Measurements from ENCODE around the gene IQCB1.
"Not testable (repeated sequence)": the region's sequence is repeated elsewhere in the genome, so short reads cannot be mapped to it uniquely, and the experiment has no call there.

The IQCB1 gene

DNA sequence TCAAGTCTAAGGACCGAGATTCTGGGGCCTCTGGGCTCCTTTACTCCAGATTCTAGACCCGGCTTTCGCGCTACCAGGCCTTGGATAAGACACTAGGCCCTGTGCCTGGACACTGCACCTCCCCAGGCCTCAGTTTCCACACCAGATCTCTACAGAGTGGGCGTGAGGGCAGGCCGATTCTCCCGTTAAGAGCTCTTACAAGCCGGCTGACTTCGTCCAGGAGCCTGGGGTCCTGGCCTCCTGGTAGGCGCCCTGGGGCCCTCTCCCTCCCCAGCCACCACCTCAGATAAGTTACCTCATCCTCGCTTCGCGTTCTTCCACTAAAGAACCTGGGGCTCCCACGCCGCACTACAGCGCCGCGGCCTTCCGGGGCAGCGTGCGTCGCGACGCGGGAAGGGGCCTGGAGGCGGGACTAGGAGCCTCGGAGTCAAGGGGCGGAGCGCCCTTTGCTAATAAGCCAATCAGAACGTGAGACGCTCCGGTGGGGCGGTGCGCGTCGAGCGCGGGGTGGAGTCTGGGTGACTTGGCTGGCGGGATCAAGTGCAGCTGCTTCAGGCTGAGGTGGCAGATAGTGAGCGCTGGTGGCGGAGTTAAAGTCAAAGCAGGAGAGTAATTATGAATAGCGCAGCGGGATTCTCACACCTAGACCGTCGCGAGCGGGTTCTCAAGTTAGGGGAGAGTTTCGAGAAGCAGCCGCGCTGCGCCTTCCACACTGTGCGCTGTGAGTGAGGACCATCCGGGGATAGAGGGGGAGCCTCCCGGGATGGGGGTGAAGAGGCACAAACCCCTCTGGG is at the start of gene IQCB1, which contains the start of gene EAF2:
TSS of gene IQCB1 (minus strand) at position 390 of the 794 bp plus-strand sequence. CDS start 6,100 bp downstream, outside the sequence.
TSS of gene EAF2 (plus strand) at position 539 of the 794 bp plus-strand sequence. CDS start at position 616, 77 bp downstream.
- peaks cover 30 to 47% of the 10 kb centered on the region in 2 donors for H3K36me3 Mint-ChIP-seq
- H3K9me3 Mint-ChIP-seq: no peaks in the 10 kb centered on the region
- H3K27ac Mint-ChIP-seq: peak within 1 kb of the TSS; percentile 97
- H3K4me3 Mint-ChIP-seq: peak within 1 kb of the TSS; percentile 88 to 96
- H3K27me3 Mint-ChIP-seq: no peaks in the 10 kb centered on the region
- peaks cover 12 to 51% of the 10 kb centered on the region in 2 donors for H3K4me1 Mint-ChIP-seq
- ATAC-seq (replicated peaks) (peak; percentile 98 to 99), DNase-seq (peak; percentile 97)

- ATAC-seq (replicated peaks) (no peak), DNase-seq (no peak)
- H3K4me3 Mint-ChIP-seq: no peak overlapping the region
- peaks cover 36 to 41% of the 10 kb centered on the region in 2 donors for H3K36me3 Mint-ChIP-seq
- H3K4me1 Mint-ChIP-seq: peaks cover 12 to 36% of the 10 kb centered on the region in 2 donors
- no peaks in the 10 kb centered on the region for H3K9me3 Mint-ChIP-seq
- H3K27ac Mint-ChIP-seq: no peak overlapping the region
- no peaks in the 10 kb centered on the region for H3K27me3 Mint-ChIP-seq
Observed at GRCh38 chr3:121883507-121883906, 48.6 kb upstream of the IQCB1 start.

GRCh38 chr3:121878411-121878810 is 43.6 kb upstream of the IQCB1 start:
- no peaks in the 10 kb centered on the region for H3K9me3 Mint-ChIP-seq
- ATAC-seq (replicated peaks): no peak
- DNase-seq: no peak
- peaks cover 19 to 54% of the 10 kb centered on the region in 2 donors for H3K4me1 Mint-ChIP-seq
- H3K4me3 Mint-ChIP-seq: no peak overlapping the region
- H3K36me3 Mint-ChIP-seq: peaks cover 41 to 57% of the 10 kb centered on the region in 2 donors
- no peaks in the 10 kb centered on the region for H3K27me3 Mint-ChIP-seq
- peak overlapping the region; percentile 28 for H3K27ac Mint-ChIP-seq

DNA sequence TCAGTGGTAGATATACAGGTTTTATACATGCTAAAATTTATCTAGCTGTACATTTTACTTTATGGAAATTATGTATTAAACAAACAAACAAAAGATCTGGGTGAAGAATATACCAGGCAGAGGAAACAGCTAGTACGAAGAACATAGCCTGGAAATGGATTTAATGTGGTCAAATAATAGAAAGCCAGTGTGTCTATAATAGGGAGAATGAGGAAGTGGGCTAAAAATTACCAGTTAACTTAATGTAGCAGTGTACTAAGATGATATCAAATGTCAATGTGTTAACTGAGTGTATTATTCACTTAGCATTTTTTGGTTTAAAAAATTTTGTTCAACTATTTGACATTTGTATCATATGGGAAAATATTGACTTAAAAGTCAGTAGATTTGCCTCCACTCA is 36.6 kb upstream of the IQCB1 start:
- ATAC-seq (replicated peaks) (peak; percentile 75), DNase-seq (no peak)
- Mint-ChIP-seq H3K4me1 (peaks cover 44 to 77% of the 10 kb centered on the region in 2 donors), H3K36me3 (peaks cover 54 to 70% of the 10 kb centered on the region in 2 donors), H3K27ac (no peak overlapping the region), H3K9me3 (no peaks in the 10 kb centered on the region), H3K4me3 (no peak overlapping the region), H3K27me3 (no peaks in the 10 kb centered on the region)

DNA sequence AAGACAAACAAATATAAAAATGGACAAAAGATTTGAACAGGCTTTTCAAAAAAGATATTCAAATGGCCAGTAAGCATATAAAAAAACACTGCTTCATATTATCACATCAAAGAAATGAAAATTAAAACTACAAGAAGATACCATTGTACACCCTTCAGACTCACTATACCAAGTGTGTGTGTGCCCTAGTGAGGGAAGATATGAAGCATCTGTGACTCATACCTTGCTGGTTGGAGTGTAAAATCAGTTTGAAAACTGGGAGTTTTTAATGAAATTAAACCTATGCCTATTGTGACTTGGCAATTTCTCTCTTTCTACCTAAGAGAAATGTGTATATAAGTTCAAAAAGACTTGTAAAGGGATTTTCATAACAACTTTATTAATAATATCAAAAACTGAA is 35.9 kb upstream of the IQCB1 start:
- Mint-ChIP-seq H3K27me3 (no peaks in the 10 kb centered on the region), H3K4me1 (peaks cover 42 to 76% of the 10 kb centered on the region in 2 donors), H3K36me3 (peaks cover 56 to 74% of the 10 kb centered on the region in 2 donors), H3K4me3 (no peak overlapping the region), H3K9me3 (no peaks in the 10 kb centered on the region), H3K27ac (no peak overlapping the region)
- no peak for ATAC-seq (replicated peaks)
- no peak for DNase-seq

DNA sequence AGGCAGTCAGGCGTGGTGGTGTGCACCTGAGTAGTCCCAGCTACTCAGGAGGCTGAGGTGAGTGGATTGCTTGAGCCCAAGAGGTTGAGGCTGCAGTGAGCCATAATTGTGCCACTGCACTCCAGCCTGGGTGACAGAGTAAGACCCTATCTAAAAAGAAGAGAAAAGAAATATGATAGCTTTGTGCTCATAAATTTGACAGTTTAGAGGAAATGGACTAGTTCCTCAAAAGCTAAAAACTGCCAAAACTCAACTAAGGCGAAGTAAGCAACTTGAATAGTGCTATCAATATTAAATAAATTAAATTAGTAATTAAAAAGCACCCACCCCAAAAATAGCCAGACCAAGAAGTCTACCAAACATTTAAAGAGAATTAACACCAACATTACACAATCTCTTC is 34.9 kb upstream of the IQCB1 start:
- Mint-ChIP-seq H3K27ac (no peak overlapping the region), H3K4me1 (peaks cover 36 to 68% of the 10 kb centered on the region in 2 donors), H3K36me3 (peaks cover 50 to 64% of the 10 kb centered on the region in 2 donors), H3K27me3 (no peaks in the 10 kb centered on the region), H3K9me3 (no peaks in the 10 kb centered on the region), H3K4me3 (no peak overlapping the region)
- peak in 1 of 2 donors; percentile 31 for ATAC-seq (replicated peaks)
- DNase-seq: no peak

DNA sequence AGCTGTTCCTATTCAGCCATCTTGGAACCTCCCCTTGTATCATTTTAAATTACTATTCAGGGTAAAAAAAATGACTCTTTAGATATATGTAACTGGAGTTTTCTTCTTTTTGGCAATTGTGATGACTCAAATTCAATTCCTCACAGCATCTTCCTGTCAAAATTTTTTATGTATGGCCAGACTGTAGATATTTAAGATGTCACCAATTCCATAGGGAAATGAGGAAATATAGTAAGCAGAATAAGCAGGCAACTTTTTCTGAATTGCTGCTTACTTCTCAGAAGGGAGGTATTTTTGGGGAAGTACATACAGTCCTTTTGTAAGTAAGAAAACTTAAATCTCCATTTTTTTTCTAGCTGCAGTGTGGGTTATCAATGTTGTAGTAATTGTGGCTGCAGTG is 28.9 kb upstream of the IQCB1 start:
- Mint-ChIP-seq H3K4me1 (peaks cover 30 to 78% of the 10 kb centered on the region in 2 donors), H3K9me3 (peaks cover 0 to 3% of the 10 kb centered on the region in 2 donors), H3K36me3 (peaks cover 75 to 82% of the 10 kb centered on the region in 2 donors), H3K27me3 (no peaks in the 10 kb centered on the region), H3K4me3 (no peak overlapping the region), H3K27ac (no peak overlapping the region)
- no peak for DNase-seq
- ATAC-seq (replicated peaks): no peak

DNA sequence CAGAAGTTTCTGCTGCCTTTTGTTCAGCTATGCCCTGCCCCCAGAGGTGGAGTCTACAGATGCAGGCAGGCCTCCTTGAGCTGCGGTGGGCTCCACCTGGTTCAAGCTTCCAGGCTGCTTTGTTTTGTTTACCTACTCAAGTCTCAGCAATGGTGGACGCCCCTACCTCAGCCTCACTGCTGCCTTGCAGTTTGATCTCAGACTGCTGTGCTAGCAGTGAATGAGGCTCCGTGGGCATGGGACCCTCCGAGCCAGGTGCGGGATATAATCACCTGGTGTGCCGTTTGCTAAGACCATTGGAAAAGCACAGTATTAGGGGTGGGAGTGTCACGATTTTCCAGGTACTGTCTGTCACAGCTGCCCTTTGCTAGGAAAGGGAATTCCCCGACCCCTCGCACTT is 28.4 kb upstream of the IQCB1 start:
- not testable (repeated sequence) for ATAC-seq (replicated peaks); H3K4me3 Mint-ChIP-seq; H3K27ac Mint-ChIP-seq; H3K9me3 Mint-ChIP-seq; DNase-seq; H3K27me3 Mint-ChIP-seq
- Mint-ChIP-seq H3K4me1 (peaks cover 29 to 78% of the 10 kb centered on the region in 2 donors), H3K36me3 (peaks cover 76 to 82% of the 10 kb centered on the region in 2 donors)

- H3K4me1 Mint-ChIP-seq: peaks cover 28 to 57% of the 10 kb centered on the region in 2 donors
- not testable (repeated sequence) for H3K27me3 Mint-ChIP-seq; ATAC-seq (replicated peaks); H3K4me3 Mint-ChIP-seq; H3K27ac Mint-ChIP-seq; H3K9me3 Mint-ChIP-seq; DNase-seq
- peaks cover 64 to 67% of the 10 kb centered on the region in 2 donors for H3K36me3 Mint-ChIP-seq
Observed at GRCh38 chr3:121857778-121858177, 22.9 kb upstream of the IQCB1 start.

- ATAC-seq (replicated peaks): peak in 1 of 2 donors; percentile 51
- H3K27ac Mint-ChIP-seq: peak overlapping the region; percentile 40
Observed at GRCh38 chr3:121855555-121855954, 20.7 kb upstream of the IQCB1 start.

DNA sequence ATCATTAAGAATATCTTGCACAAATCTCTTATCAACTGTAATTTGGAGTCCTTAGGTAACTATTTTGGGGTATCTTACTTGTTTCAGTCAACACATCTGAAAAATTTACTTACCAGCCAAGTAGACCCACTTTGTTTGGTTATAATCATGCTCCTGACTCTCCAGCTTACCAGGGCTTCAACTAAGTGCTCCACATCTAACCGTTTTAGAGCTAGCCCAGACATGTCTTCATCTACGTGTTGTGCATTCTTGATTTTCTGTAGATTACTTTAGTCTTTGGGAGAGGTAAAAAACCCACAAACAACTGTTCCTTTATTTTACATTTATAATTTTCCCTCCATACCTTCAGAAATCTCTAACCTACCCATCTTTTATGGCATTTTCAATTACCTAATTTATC is 17.4 kb upstream of the IQCB1 start:
- Mint-ChIP-seq H3K9me3 (no peaks in the 10 kb centered on the region), H3K4me1 (peaks cover 18 to 61% of the 10 kb centered on the region in 2 donors), H3K36me3 (peaks cover 37 to 40% of the 10 kb centered on the region in 2 donors), H3K27ac (no peak overlapping the region), H3K4me3 (no peak overlapping the region), H3K27me3 (no peaks in the 10 kb centered on the region)
- no peak for DNase-seq
- ATAC-seq (replicated peaks): no peak

More at GRCh38 chr3:121855555-121855954, 20.7 kb upstream of the IQCB1 start:
- no peak for DNase-seq
- Mint-ChIP-seq H3K4me3 (no peak overlapping the region), H3K27me3 (no peaks in the 10 kb centered on the region), H3K9me3 (no peaks in the 10 kb centered on the region), H3K4me1 (peaks cover 24 to 56% of the 10 kb centered on the region in 2 donors), H3K36me3 (peaks cover 50 to 51% of the 10 kb centered on the region in 2 donors)

- peak overlapping the region; percentile 25 for H3K27ac Mint-ChIP-seq
Observed at GRCh38 chr3:121844892-121845291, 10.0 kb upstream of the IQCB1 start.

GRCh38 chr3:121839962-121840361 is 5.1 kb upstream of the IQCB1 start:
- H3K27ac Mint-ChIP-seq: no peak overlapping the region
- ATAC-seq (replicated peaks): no peak
- H3K4me3 Mint-ChIP-seq: no peak overlapping the region
- no peak for DNase-seq
- H3K27me3 Mint-ChIP-seq: no peaks in the 10 kb centered on the region
- peaks cover 14 to 43% of the 10 kb centered on the region in 2 donors for H3K4me1 Mint-ChIP-seq
- H3K9me3 Mint-ChIP-seq: no peaks in the 10 kb centered on the region
- peaks cover 34 to 37% of the 10 kb centered on the region in 2 donors for H3K36me3 Mint-ChIP-seq

More at GRCh38 chr3:121844892-121845291, 10.0 kb upstream of the IQCB1 start:
- no peaks in the 10 kb centered on the region for H3K27me3 Mint-ChIP-seq
- ATAC-seq (replicated peaks) (no peak), DNase-seq (no peak)
- H3K9me3 Mint-ChIP-seq: no peaks in the 10 kb centered on the region
- H3K4me3 Mint-ChIP-seq: no peak overlapping the region
- H3K4me1 Mint-ChIP-seq: peaks cover 21 to 62% of the 10 kb centered on the region in 2 donors
- peaks cover 38% of the 10 kb centered on the region in 2 donors for H3K36me3 Mint-ChIP-seq

DNA sequence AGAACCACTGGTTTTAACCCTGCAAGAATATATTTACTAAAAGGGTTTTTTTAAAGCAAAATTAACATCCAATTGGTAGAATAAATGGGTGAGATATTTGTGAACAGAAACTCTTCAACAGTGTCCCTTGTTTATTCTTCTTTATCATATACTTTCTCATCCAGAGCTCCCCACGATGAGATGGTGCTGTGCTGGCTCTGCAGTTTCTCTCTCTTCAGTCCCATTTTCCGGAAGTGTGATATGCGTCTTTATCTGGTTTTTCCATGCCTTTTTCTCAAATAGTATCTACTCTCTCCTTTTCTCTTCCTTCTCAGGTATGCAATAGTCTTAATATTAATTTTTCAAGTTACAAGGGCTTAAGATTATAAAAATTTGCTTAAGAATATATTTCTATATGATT is 1.6 kb upstream of the IQCB1 start:
- Mint-ChIP-seq H3K4me3 (peak overlapping the region; percentile 88 to 96), H3K27ac (peak overlapping the region; percentile 97), H3K9me3 (no peaks in the 10 kb centered on the region), H3K36me3 (peaks cover 39 to 47% of the 10 kb centered on the region in 2 donors), H3K27me3 (no peaks in the 10 kb centered on the region), H3K4me1 (peaks cover 10 to 47% of the 10 kb centered on the region in 2 donors)
- ATAC-seq (replicated peaks) (no peak), DNase-seq (no peak)

DNA sequence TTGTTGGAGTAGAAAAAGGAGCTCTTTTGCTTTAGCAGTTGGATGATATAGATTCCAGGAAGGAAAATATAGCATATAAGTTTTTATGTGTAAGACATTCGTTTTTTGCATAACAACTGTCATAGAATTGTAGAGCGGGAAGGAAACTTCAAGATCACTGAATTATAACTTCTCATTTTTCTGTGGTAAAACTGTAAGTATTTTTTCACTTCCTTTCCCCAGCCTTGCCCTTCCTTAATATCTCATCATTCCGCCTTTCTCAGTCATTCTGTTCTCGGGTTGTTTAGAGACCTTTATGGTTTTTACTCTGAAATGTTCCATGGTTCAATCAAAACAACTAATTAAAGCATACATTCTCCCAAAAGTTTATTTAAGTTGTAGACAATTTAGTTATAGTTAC is 1.2 kb upstream of the IQCB1 start:
- H3K27ac Mint-ChIP-seq: peak overlapping the region; percentile 97
- H3K36me3 Mint-ChIP-seq: peaks cover 37 to 49% of the 10 kb centered on the region in 2 donors
- peak overlapping the region; percentile 88 to 96 for H3K4me3 Mint-ChIP-seq
- no peaks in the 10 kb centered on the region for H3K9me3 Mint-ChIP-seq
- H3K4me1 Mint-ChIP-seq: peaks cover 10 to 49% of the 10 kb centered on the region in 2 donors
- DNase-seq (no peak), ATAC-seq (replicated peaks) (no peak)
- no peaks in the 10 kb centered on the region for H3K27me3 Mint-ChIP-seq
